ENCODE measurements around the gene DHCR24. TPM values are rescaled to one million over a fixed set of nuclear protein-coding genes. Genes with fewer than 3 reads are reported as not detected.
A peak's percentile ranks its signal among the peaks of the same experiment; 100 is the strongest.

DHCR24 gene
- polyA plus RNA-seq, 2 of the 4 experiments (the other 2 are of a cell fraction) = 29.9 to 33.3 TPM

DNA sequence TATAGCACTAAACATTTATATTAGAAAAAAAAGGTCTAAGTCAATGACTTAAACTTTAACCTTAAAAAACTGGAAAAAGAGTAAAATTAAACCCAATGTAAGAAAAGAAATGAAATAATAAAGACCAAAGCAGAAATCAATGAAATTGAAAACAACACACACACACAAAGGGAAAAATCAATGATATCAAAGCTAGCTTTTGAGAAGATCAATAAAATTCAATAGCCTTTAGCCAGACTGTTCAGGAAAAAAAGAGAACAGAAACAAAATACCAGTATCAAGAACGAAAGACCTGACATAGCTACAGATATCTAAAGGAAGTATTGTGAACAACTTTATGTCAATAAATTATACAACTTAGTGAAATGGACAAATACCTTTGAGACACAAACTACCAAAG lies 7.1 kb downstream of the DHCR24 start:
- Histone ChIP-seq H3K4me1 (peaks cover 43% of the 10 kb centered on the region), H3K27ac (no peak overlapping the region), H3K9me3 (no peaks in the 10 kb centered on the region), H3K4me2 (no peak overlapping the region), H3K4me3 (no peak overlapping the region)
- FAIRE-seq = no peak
- ATAC-seq = no peak
- CTCF ChIA-PET = no interaction called here
- no peak for TF ChIP-seq MYC (IDR thresholded peaks at IDR 0.05; ENCODE audit: borderline replicate concordance, low read length)
- no peak for TF ChIP-seq NFE2L2 (conservative IDR thresholded peaks at IDR 0.05; ENCODE audit: low read length)
- no peak for TF ChIP-seq BCL3 (IDR thresholded peaks at IDR 0.05)
- TF ChIP-seq NR3C1 (IDR thresholded peaks at IDR 0.05) = no peak
- TF ChIP-seq NPAS2 (CRISPR knock-in tag; IDR thresholded peaks at IDR 0.05; ENCODE audit: borderline replicate concordance) = no peak
- TF ChIP-seq JUNB (IDR thresholded peaks at IDR 0.05) = no peak
- no peak for TF ChIP-seq FOXS1 (CRISPR knock-in tag; IDR thresholded peaks at IDR 0.05)
- no peak for TF ChIP-seq POLR2A (IDR thresholded peaks at IDR 0.05; ENCODE audit: low read length)
- no peak for TF ChIP-seq TFCP2L1 (CRISPR knock-in tag; IDR thresholded peaks at IDR 0.05)
- TF ChIP-seq PHF8 (IDR thresholded peaks at IDR 0.05; ENCODE audit: borderline replicate concordance, low read depth) = no peak
- TF ChIP-seq EP300 (IDR thresholded peaks at IDR 0.05) = no peak
- 77% methylated on average over 1 of the region's 1 CpG for WGBS (ENCODE audit: missing lambda C conversion rate)
- no peak for DNase-seq (ENCODE audit: low read depth in 1 of 2, low spot score in 1 of 2)
- POLR2A ChIA-PET = no interaction called here

GRCh38 chr1:54876814-54877213 lies 10.2 kb downstream of the DHCR24 start:
- no peak for ATAC-seq
- Histone ChIP-seq H3K4me3 (no peak overlapping the region), H3K4me1 (peaks cover 19% of the 10 kb centered on the region; the same call in 2 of the 3 replicates), H3K9me3 (no peaks in the 10 kb centered on the region), H3K27ac (no peak overlapping the region), H3K4me2 (no peak overlapping the region)
- TF ChIP-seq CBX2 (IDR thresholded peaks at IDR 0.05; ENCODE audit: borderline replicate concordance, low read depth) = no peak
- no peak for TF ChIP-seq HOXB13 (CRISPR knock-in tag; IDR thresholded peaks at IDR 0.05; ENCODE audit: low read depth)
- TF ChIP-seq NFE2L2 (conservative IDR thresholded peaks at IDR 0.05; ENCODE audit: low read length) = no peak
- DNase-seq (ENCODE audit: low read depth in 1 of 2, low spot score in 1 of 2) = no peak
- POLR2A ChIA-PET = no interaction called here
- WGBS (ENCODE audit: missing lambda C conversion rate) = 94% methylated on average over 5 of the region's 5 CpGs
- no peak for FAIRE-seq
- CTCF ChIA-PET = interaction anchor here (2.0 kb wide), 1 partner anchor 68 kb away, joined by 5 read pairs; no protein-coding TSS in a partner anchor

- no peak overlapping the region for H3K4me3 ChIP-seq
- no peak for ATAC-seq
- WGBS (ENCODE audit: missing lambda C conversion rate) = 96% methylated on average over 4 of the region's 5 CpGs
- H3K27ac ChIP-seq = peak overlapping the region in 1 of 2 experiments; percentile 10; a peak in 1 of 6 replicates
- DNase-seq (ENCODE audit: low read depth in 1 of 2, low spot score in 1 of 2) = no peak
- ChIA-PET POLR2A (no interaction called here), CTCF (interaction anchor here (0.9 to 2.0 kb wide), 2 partner anchors 65 to 70 kb away, joined by 3 to 5 read pairs; no protein-coding TSS in a partner anchor)
- TF ChIP-seq SMC3 (IDR thresholded peaks at IDR 0.05) = no peak
- TF ChIP-seq EHF (CRISPR knock-in tag; IDR thresholded peaks at IDR 0.05) = no peak
- TF ChIP-seq MAX (IDR thresholded peaks at IDR 0.05) = no peak
- TF ChIP-seq CBX2 (IDR thresholded peaks at IDR 0.05; ENCODE audit: borderline replicate concordance, low read depth) = no peak
- no peak for TF ChIP-seq BCL3 (IDR thresholded peaks at IDR 0.05)
- TF ChIP-seq CTCF (IDR thresholded peaks at IDR 0.05) = no peak
- TF ChIP-seq CHD4 (IDR thresholded peaks at IDR 0.05; ENCODE audit: borderline replicate concordance) = no peak
- TF ChIP-seq ZC3H11A (IDR thresholded peaks at IDR 0.05) = no peak
- no peak for TF ChIP-seq EHMT2 (IDR thresholded peaks at IDR 0.05; ENCODE audit: low read depth)
- no peak for TF ChIP-seq EP300 (IDR thresholded peaks at IDR 0.05)
- TF ChIP-seq CBX8 (IDR thresholded peaks at IDR 0.05) = no peak
- no peak for TF ChIP-seq PHF8 (IDR thresholded peaks at IDR 0.05; ENCODE audit: borderline replicate concordance, low read depth)
- no peak for TF ChIP-seq HOXB5 (CRISPR knock-in tag; IDR thresholded peaks at IDR 0.05)
- TF ChIP-seq CEBPB (IDR thresholded peaks at IDR 0.05) = no peak
- TF ChIP-seq BHLHE40 (IDR thresholded peaks at IDR 0.05; ENCODE audit: low read depth, low read length) = no peak
- no peak for TF ChIP-seq NR3C1 (IDR thresholded peaks at IDR 0.05)
- TF ChIP-seq RNF2 (IDR thresholded peaks at IDR 0.05; ENCODE audit: borderline replicate concordance, low read depth) = no peak
- TF ChIP-seq NPAS2 (CRISPR knock-in tag; IDR thresholded peaks at IDR 0.05; ENCODE audit: borderline replicate concordance) = no peak
- no peak for TF ChIP-seq GATA3 (IDR thresholded peaks at IDR 0.05; ENCODE audit: borderline replicate concordance)
- TF ChIP-seq, protein P1, sequence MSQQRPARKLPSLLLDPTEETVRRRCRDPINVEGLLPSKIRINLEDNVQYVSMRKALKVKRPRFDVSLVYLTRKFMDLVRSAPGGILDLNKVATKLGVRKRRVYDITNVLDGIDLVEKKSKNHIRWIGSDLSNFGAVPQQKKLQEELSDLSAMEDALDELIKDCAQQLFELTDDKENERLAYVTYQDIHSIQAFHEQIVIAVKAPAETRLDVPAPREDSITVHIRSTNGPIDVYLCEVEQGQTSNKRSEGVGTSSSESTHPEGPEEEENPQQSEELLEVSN (IDR thresholded peaks at IDR 0.05; ENCODE audit: borderline replicate concordance, low read depth) = no peak
- peaks cover 19% of the 10 kb centered on the region; the same call in 2 of the 3 replicates for H3K4me1 ChIP-seq
- H3K4me2 ChIP-seq = no peak overlapping the region
- H3K9me3 ChIP-seq = no peaks in the 10 kb centered on the region
- no peak for FAIRE-seq
These were observed 12.0 kb downstream of the DHCR24 start for GRCh38 chr1:54875000-54875399.

All from A549 (cell line).